DND-41 (cell line): ENCODE results near the gene GABBR2.

Source experiments
- ATAC-seq: fragments of 200-7000 bp; cut with Tn5 transposase; 3 replicates; pipeline ENCODE4 v1.9.1; 2021; ENCODE audit warnings: low read depth; ENCODE audit not compliant: insufficient read depth
- DNase-seq: peaks from one replicate; pipeline ENCODE4 v3.0.0-alpha.2; 2020
- H2AFZ ChIP-seq: 2 replicates; pipeline ENCODE4 v1.6.0; 2012; ENCODE audit warnings: low read depth, low read length
- H3K27ac ChIP-seq: 2 replicates; pipeline ENCODE4 v1.5.1; 2012; ENCODE audit warnings: low read length, inconsistent platforms
- H3K27me3 ChIP-seq: fragments of 200-600 bp; sonication (generic); 2 replicates; pipeline ENCODE4 v1.6.0; 2012; ENCODE audit warnings: low read length, mild to moderate bottlenecking, inconsistent platforms; ENCODE audit not compliant: insufficient read depth, poor library complexity
- H3K36me3 ChIP-seq: 2 replicates; pipeline ENCODE4 v1.5.1; 2012; ENCODE audit warnings: low read length, inconsistent platforms; ENCODE audit not compliant: insufficient read depth
- H3K4me1 ChIP-seq: 2 replicates; pipeline ENCODE4 v1.5.1; 2012; ENCODE audit warnings: mild to moderate bottlenecking, low read length; ENCODE audit not compliant: insufficient read depth
- H3K4me2 ChIP-seq: 2 replicates; pipeline ENCODE4 v1.6.0; 2012; ENCODE audit warnings: mild to moderate bottlenecking, moderate library complexity, low read length, inconsistent platforms; ENCODE audit not compliant: insufficient read depth
- H3K4me3 ChIP-seq, 2 experiments: fragments of 200-600 bp in 1 of 2; shearing (Covaris generic) in 1 of 2; 2 replicates each; pipeline ENCODE4 v1.5.1; 2012 to 2016; ENCODE audit warnings: inconsistent platforms in 2 of 2, low read length in 2 of 2, mild to moderate bottlenecking in 2 of 2, low read depth in 1 of 2, moderate library complexity in 1 of 2
- H3K79me2 ChIP-seq: 2 replicates; pipeline ENCODE4 v1.6.0; 2012; ENCODE audit warnings: low read length, inconsistent platforms; ENCODE audit not compliant: insufficient read depth
- H3K9ac ChIP-seq: 2 replicates; pipeline ENCODE4 v1.6.0; 2012; ENCODE audit warnings: low read depth, mild to moderate bottlenecking, inconsistent platforms, low read length, moderate library complexity
- H3K9me3 ChIP-seq: 2 replicates; pipeline ENCODE4 v1.5.1; 2012; ENCODE audit warnings: low read length, moderate library complexity, mild to moderate bottlenecking, inconsistent platforms; ENCODE audit not compliant: insufficient read depth, severe bottlenecking
- H4K20me1 ChIP-seq: 2 replicates; pipeline ENCODE4 v1.6.0; 2012; ENCODE audit warnings: low read length; ENCODE audit not compliant: insufficient read depth
- EZH2 ChIP-seq: IDR thresholded peaks from 3 replicates; pipeline ENCODE4 v1.6.1; 2012; ENCODE audit warnings: borderline replicate concordance, low read depth, mild to moderate bottlenecking, moderate library complexity, low read length, inconsistent platforms; ENCODE audit not compliant: severe bottlenecking
- TF ChIP-seq, protein P1 (sequence below): IDR thresholded peaks from 2 replicates; pipeline ENCODE4 v1.5.1; 2012; ENCODE audit warnings: borderline replicate concordance, low read length, moderate library complexity, mild to moderate bottlenecking; ENCODE audit not compliant: poor library complexity, severe bottlenecking; ENCODE audit errors: extremely low read depth

The GABBR2 gene

DNA sequence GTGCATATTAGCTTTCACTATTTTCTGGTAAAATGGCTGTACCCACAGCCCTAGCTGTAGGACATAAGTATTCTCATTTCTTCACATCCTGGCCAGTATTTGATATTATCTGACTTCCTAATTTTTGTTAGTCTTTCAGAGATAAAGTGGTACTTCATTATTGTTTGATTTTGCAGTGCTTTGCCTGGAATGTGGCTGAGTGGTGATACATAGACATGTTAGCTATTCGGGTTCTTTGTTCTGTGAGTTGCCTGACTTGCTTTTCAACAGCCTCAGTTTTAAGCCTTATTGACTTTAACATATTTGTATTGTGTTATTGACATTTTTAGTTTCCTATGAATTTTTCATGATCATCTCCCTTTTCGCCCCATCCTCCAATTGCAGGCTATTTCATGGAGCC, 161.1 kb downstream of the GABBR2 start:
- Histone ChIP-seq H2AFZ (no peak overlapping the region), H4K20me1 (no peaks in the 10 kb centered on the region), H3K4me2 (no peak overlapping the region), H3K79me2 (no peaks in the 10 kb centered on the region), H3K27me3 (peaks cover 2% of the 10 kb centered on the region), H3K9me3 (no peaks in the 10 kb centered on the region), H3K9ac (no peak overlapping the region), H3K4me3 (no peak overlapping the region), H3K36me3 (no peaks in the 10 kb centered on the region), H3K4me1 (peaks cover 3% of the 10 kb centered on the region; the same call in 1 of the 2 replicates), H3K27ac (no peak overlapping the region)
- ATAC-seq = no peak
- no peak for DNase-seq
- TF ChIP-seq, protein P1, sequence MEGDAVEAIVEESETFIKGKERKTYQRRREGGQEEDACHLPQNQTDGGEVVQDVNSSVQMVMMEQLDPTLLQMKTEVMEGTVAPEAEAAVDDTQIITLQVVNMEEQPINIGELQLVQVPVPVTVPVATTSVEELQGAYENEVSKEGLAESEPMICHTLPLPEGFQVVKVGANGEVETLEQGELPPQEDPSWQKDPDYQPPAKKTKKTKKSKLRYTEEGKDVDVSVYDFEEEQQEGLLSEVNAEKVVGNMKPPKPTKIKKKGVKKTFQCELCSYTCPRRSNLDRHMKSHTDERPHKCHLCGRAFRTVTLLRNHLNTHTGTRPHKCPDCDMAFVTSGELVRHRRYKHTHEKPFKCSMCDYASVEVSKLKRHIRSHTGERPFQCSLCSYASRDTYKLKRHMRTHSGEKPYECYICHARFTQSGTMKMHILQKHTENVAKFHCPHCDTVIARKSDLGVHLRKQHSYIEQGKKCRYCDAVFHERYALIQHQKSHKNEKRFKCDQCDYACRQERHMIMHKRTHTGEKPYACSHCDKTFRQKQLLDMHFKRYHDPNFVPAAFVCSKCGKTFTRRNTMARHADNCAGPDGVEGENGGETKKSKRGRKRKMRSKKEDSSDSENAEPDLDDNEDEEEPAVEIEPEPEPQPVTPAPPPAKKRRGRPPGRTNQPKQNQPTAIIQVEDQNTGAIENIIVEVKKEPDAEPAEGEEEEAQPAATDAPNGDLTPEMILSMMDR = no peak
- TF ChIP-seq EZH2 = no peak

DNA sequence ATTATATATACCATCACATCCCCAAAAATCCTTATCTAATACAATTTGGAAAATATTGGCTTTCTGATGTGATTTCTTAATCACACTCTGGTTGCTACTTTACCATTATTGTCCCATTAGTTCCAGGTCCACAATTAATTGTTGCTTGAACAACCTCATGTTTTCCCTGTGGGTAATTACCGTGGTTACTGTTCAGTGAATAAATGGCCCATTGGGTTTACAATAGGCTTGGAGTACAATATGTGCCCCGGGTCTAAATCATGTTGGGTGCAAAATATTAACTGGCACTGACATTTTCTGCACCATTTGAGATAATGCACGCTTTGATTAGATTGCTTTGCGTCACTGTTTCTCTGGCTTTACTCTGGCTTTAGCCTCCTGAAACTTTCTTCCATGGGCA, 163.7 kb downstream of the GABBR2 start:
- peaks cover 3% of the 10 kb centered on the region; the same call in 1 of the 2 replicates for H3K4me1 ChIP-seq
- H2AFZ ChIP-seq = no peak overlapping the region
- no peak overlapping the region for H3K4me2 ChIP-seq
- no peaks in the 10 kb centered on the region for H4K20me1 ChIP-seq
- TF ChIP-seq EZH2 = no peak
- TF ChIP-seq, protein P1 = no peak
- ATAC-seq (no peak), DNase-seq (no peak)
- H3K79me2 ChIP-seq = no peaks in the 10 kb centered on the region
- no peak overlapping the region for H3K4me3 ChIP-seq
- H3K9ac ChIP-seq = no peak overlapping the region
- H3K27ac ChIP-seq = no peak overlapping the region
- H3K36me3 ChIP-seq = no peaks in the 10 kb centered on the region
- H3K9me3 ChIP-seq = no peaks in the 10 kb centered on the region
- H3K27me3 ChIP-seq = peaks cover 2% of the 10 kb centered on the region

DNA sequence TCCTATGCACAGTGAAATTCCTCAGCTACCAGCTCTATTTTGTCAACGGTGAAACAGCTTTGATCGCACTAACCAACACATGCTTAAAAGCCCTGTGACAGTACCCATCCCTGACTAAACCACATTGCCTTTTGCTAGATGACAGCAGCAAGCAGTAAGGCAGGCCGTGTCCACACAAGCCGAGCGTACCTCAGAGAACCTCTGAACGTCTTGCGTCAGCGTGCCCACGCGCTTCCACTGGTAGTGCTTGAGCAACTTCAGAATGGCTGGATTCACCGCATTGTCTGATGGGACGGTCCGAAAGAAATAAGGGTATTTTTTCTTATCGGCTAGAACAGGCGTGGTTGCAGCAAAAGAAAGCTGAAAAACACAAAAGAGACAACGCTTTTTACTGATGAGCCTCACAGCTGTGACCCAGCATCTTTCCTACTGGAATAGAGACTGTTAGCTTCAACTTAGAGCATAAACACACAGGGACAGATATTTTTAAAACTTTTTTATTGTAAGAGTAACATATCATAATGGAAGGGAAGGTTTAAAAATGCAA, 167.0 kb downstream of the GABBR2 start:
- H3K9ac ChIP-seq = no peak overlapping the region
- no peak overlapping the region for H2AFZ ChIP-seq
- no peaks in the 10 kb centered on the region for H4K20me1 ChIP-seq
- TF ChIP-seq, protein P1 = no peak
- TF ChIP-seq EZH2 = no peak
- DNase-seq (no peak), ATAC-seq (no peak)
- H3K36me3 ChIP-seq = no peaks in the 10 kb centered on the region
- H3K4me2 ChIP-seq = no peak overlapping the region
- H3K27ac ChIP-seq = no peak overlapping the region
- no peaks in the 10 kb centered on the region for H3K79me2 ChIP-seq
- peaks cover 2% of the 10 kb centered on the region for H3K27me3 ChIP-seq
- H3K4me1 ChIP-seq = peaks cover 3% of the 10 kb centered on the region; the same call in 1 of the 2 replicates
- no peak overlapping the region for H3K4me3 ChIP-seq
- no peaks in the 10 kb centered on the region for H3K9me3 ChIP-seq
